HG03097 (cell line): ENCODE measurements around the gene OGFOD3.

Source experiments
- ATAC-seq: cut with Tn5 transposase; IDR thresholded peaks from one replicate; pipeline ENCODE4 v1.9.1; 2021; ENCODE audit not compliant: unreplicated experiment, low FRiP score

OGFOD3 gene

GRCh38 chr17:82343560-82343959 lies 74.8 kb downstream of the OGFOD3 start:
- ATAC-seq: no peak

- no peak for ATAC-seq
Observed at GRCh38 chr17:82342361-82343079, 75.9 kb downstream of the OGFOD3 start.

- ATAC-seq: no peak
Observed at GRCh38 chr17:82339634-82340580, 78.5 kb downstream of the OGFOD3 start.
